ENCODE data around the gene DKK3.

DKK3 gene

GRCh38 chr11:11967669-11968510 lies 40.5 kb downstream of the DKK3 start:
- DNase-seq (ENCODE audit: low spot score): no peak
- CTCF ChIA-PET: interaction anchor here (0.6 to 0.8 kb wide), 2 partner anchors 9 to 10 kb away, joined by 4 to 7 read pairs; no protein-coding TSS in a partner anchor
- no peak for TF ChIP-seq CTCF (conservative IDR thresholded peaks at IDR 0.05; ENCODE audit: low read depth)
- POLR2A ChIA-PET (ENCODE audit: low non-redundant PET): no interaction called here
- peak overlapping the region; percentile 55 for H3K27ac ChIP-seq

GRCh38 chr11:11966826-11967668 lies 41.4 kb downstream of the DKK3 start:
- POLR2A ChIA-PET (ENCODE audit: low non-redundant PET): no interaction called here
- DNase-seq (ENCODE audit: low spot score): peak; percentile 54
- peak; percentile 69 for TF ChIP-seq CTCF (conservative IDR thresholded peaks at IDR 0.05; ENCODE audit: low read depth)
- CTCF ChIA-PET: interaction anchor here (0.6 to 1.4 kb wide), 11 partner anchors 8 to 1123 kb away, joined by 3 to 7 read pairs (median 4); no protein-coding TSS in a partner anchor
- H3K27ac ChIP-seq: peak overlapping the region; percentile 55

GRCh38 chr11:11966354-11966741 lies 42.1 kb downstream of the DKK3 start:
- H3K27ac ChIP-seq: peak overlapping the region; percentile 55
- POLR2A ChIA-PET (ENCODE audit: low non-redundant PET): no interaction called here
- CTCF ChIA-PET: interaction anchor here (0.6 to 1.4 kb wide), 6 partner anchors 8 to 179 kb away, joined by 3 to 6 read pairs (median 4); no protein-coding TSS in a partner anchor
- no peak for DNase-seq (ENCODE audit: low spot score)
- no peak for TF ChIP-seq CTCF (conservative IDR thresholded peaks at IDR 0.05; ENCODE audit: low read depth)

GRCh38 chr11:11965656-11966353 lies 42.6 kb downstream of the DKK3 start:
- peak overlapping the region; percentile 55 for H3K27ac ChIP-seq
- no peak for TF ChIP-seq CTCF (conservative IDR thresholded peaks at IDR 0.05; ENCODE audit: low read depth)
- CTCF ChIA-PET: interaction anchor here (1.0 to 1.4 kb wide), 2 partner anchors 9 to 10 kb away, joined by 4 read pairs; no protein-coding TSS in a partner anchor
- DNase-seq (ENCODE audit: low spot score): no peak
- POLR2A ChIA-PET (ENCODE audit: low non-redundant PET): no interaction called here

GRCh38 chr11:11965192-11965591 lies 43.2 kb downstream of the DKK3 start:
- CTCF ChIA-PET: interaction anchor here (0.9 kb wide), 1 partner anchor 11 kb away, joined by 4 read pairs; no protein-coding TSS in a partner anchor
- peak overlapping the region; percentile 55 for H3K27ac ChIP-seq
- no peak for DNase-seq (ENCODE audit: low spot score)
- POLR2A ChIA-PET (ENCODE audit: low non-redundant PET): no interaction called here
- no peak for TF ChIP-seq CTCF (conservative IDR thresholded peaks at IDR 0.05; ENCODE audit: low read depth)

GRCh38 chr11:11964774-11965150 lies 43.7 kb downstream of the DKK3 start:
- DNase-seq (ENCODE audit: low spot score): no peak
- CTCF ChIA-PET: interaction anchor here (0.6 to 0.9 kb wide), 3 partner anchors 12 to 271 kb away, joined by 3 to 5 read pairs (median 4); no protein-coding TSS in a partner anchor
- POLR2A ChIA-PET (ENCODE audit: low non-redundant PET): no interaction called here

More at GRCh38 chr11:11964774-11965150, 43.7 kb downstream of the DKK3 start:
- peak overlapping the region; percentile 55 for H3K27ac ChIP-seq
- no peak for TF ChIP-seq CTCF (conservative IDR thresholded peaks at IDR 0.05; ENCODE audit: low read depth)
